22Rv1 (cell line): ENCODE results near the gene GFOD1.

Experiments
- H3K27ac ChIP-seq: fragments of 450-650 bp; 2 replicates; pipeline ENCODE4 v1.5.1; 2017
- CTCF ChIP-seq: fragments of 450-650 bp; IDR thresholded peaks from 2 replicates; pipeline ENCODE4 v1.5.1; 2017; ENCODE audit warnings: mild to moderate bottlenecking
- ZFX ChIP-seq: fragments of 450-650 bp; IDR thresholded peaks from 2 replicates; pipeline ENCODE4 v1.6.1; 2017; ENCODE audit warnings: antibody characterized with exemption, borderline replicate concordance

The GFOD1 gene

GRCh38 chr6:13431059-13431656 is 56.2 kb downstream of the GFOD1 start:
- TF ChIP-seq ZFX, result no peak
- TF ChIP-seq CTCF, result no peak
- no peak overlapping the region for H3K27ac ChIP-seq

- no peak overlapping the region for H3K27ac ChIP-seq
- no peak for TF ChIP-seq CTCF
- TF ChIP-seq ZFX, result no peak
Measured at GRCh38 chr6:13429406-13429753, 58.0 kb downstream of the GFOD1 start.

- no peak overlapping the region for H3K27ac ChIP-seq
Measured at GRCh38 chr6:13428583-13429405, 58.6 kb downstream of the GFOD1 start.

GRCh38 chr6:13427801-13428582 is 59.4 kb downstream of the GFOD1 start:
- no peak overlapping the region for H3K27ac ChIP-seq
- TF ChIP-seq CTCF (no peak), ZFX (no peak)

More at GRCh38 chr6:13428583-13429405, 58.6 kb downstream of the GFOD1 start:
- no peak for TF ChIP-seq ZFX
- TF ChIP-seq CTCF, result no peak

GRCh38 chr6:13427316-13427715 is 60.1 kb downstream of the GFOD1 start:
- TF ChIP-seq ZFX (no peak), CTCF (no peak)

GRCh38 chr6:13425943-13426931 is 61.2 kb downstream of the GFOD1 start:
- no peak for TF ChIP-seq ZFX
- no peak for TF ChIP-seq CTCF

More at GRCh38 chr6:13427316-13427715, 60.1 kb downstream of the GFOD1 start:
- no peak overlapping the region for H3K27ac ChIP-seq

More at GRCh38 chr6:13425943-13426931, 61.2 kb downstream of the GFOD1 start:
- H3K27ac ChIP-seq, result no peak overlapping the region
